Gastrocnemius medialis (tissue), 4 donors: ENCODE measurements around the gene RPS6KA2. TPM values are rescaled to one million over a fixed set of nuclear protein-coding genes. Genes with fewer than 3 reads are reported as not detected.

ENCODE experiments used
- ATAC-seq, 2 donors: fragments of 150-250 bp; one replicate each; pipeline ENCODE4 v1.9.1; 2016
- DNase-seq, 2 donors: peaks; one replicate each; pipeline ENCODE4 v3.0.0-alpha.2; 2019
- H3K27ac ChIP-seq, 4 donors: fragments of 200-600 bp; sonication (generic); 1 replicate in 1 of 4; 2 replicates in 3 of 4; pipeline ENCODE4 v1.5.1; 2016 to 2018; ENCODE audit warnings: mild to moderate bottlenecking in 2 of 4, moderate library complexity in 1 of 4
- H3K27me3 ChIP-seq, 3 donors: fragments of 200-600 bp; sonication (generic) in 2 of 3; 1 replicate in 1 of 3; 2 replicates in 2 of 3; pipeline versions ENCODE4 v1.5.1 to v1.6.0; 2016 to 2019; ENCODE audit warnings: mild to moderate bottlenecking in 1 of 3, moderate library complexity in 1 of 3
- H3K36me3 ChIP-seq, 2 donors: fragments of 200-600 bp; sonication (generic) in 1 of 2; one replicate each; pipeline ENCODE4 v1.5.1; 2017 to 2018
- H3K4me1 ChIP-seq, 2 donors: fragments of 200-600 bp; sonication (generic) in 1 of 2; one replicate each; pipeline ENCODE4 v1.5.1; 2016 to 2017; ENCODE audit warnings: mild to moderate bottlenecking in 2 of 2
- H3K4me3 ChIP-seq, 4 donors: fragments of 200-600 bp; sonication (generic) in 3 of 4; 1 replicate in 1 of 4; 2 replicates in 3 of 4; pipeline ENCODE4 v1.5.1; 2016 to 2019; ENCODE audit warnings: mild to moderate bottlenecking in 2 of 4
- H3K9me3 ChIP-seq, 3 donors: fragments of 200-600 bp; sonication (generic) in 2 of 3; 1 replicate in 1 of 3; 2 replicates in 2 of 3; pipeline ENCODE4 v1.5.1; 2016 to 2019
- CTCF ChIP-seq, 5 experiments: fragments of 450-650 bp in 3 of 5; fragments of 200-600 bp in 2 of 5; sonication (generic) in 2 of 5; IDR thresholded peaks in 4 of 5; conservative IDR thresholded peaks in 1 of 5; 1 replicate in 4 of 5; 2 replicates in 1 of 5; pipeline ENCODE4 v1.5.1; 2016 to 2019; ENCODE audit warnings: antibody characterized with exemption in 5 of 5, mild to moderate bottlenecking in 3 of 5, moderate library complexity in 3 of 5
- POLR2A ChIP-seq, 2 donors: fragments of 450-650 bp; IDR thresholded peaks; one replicate each; pipeline ENCODE4 v1.6.1; 2017; ENCODE audit warnings: antibody characterized with exemption in 2 of 2, mild to moderate bottlenecking in 2 of 2, moderate library complexity in 2 of 2
- in situ Hi-C, 4 donors: fragments of 200-750 bp; cut with MboI; loops; one replicate each; pipeline versions ENCODE4 v1.15.0 to v1.8.0; 2017; ENCODE audit warnings: low sequenced_read_pairs in 4 of 4
- intact Hi-C: fragments of 100-400 bp; cut with DNase I; formaldehyde crosslinking; loops from one replicate; pipeline ENCODE4 v1.15.1; 2023; ENCODE audit warnings: low total_unique reads
- total RNA-seq, 4 donors: library from RNA; depleted of rRNA; stranded (reverse); fragments of >200 nt; gene quantifications; one replicate each; pipeline versions ENCODE4 v1.1.0 to v1.2.3, GENCODE V29; 2016

The RPS6KA2 gene
- total RNA-seq, 4 donors from 2014 or later: 18.7 to 35.7 (median 27.4) TPM

GRCh38 chr6:166453651-166454050 is 173.4 kb downstream of the RPS6KA2 start:
- no peaks in the 10 kb centered on the region for H3K4me1 ChIP-seq
- no peak for ATAC-seq
- in situ Hi-C loops (no loop called here), intact Hi-C loops (loop anchor here (10.0 kb wide), 1 partner anchor 251 kb away; no protein-coding TSS in a partner anchor)
- no peaks in the 10 kb centered on the region for H3K27me3 ChIP-seq
- DNase-seq: no peak
- TF ChIP-seq CTCF (IDR thresholded peaks at IDR 0.05 in 4 of 5, conservative IDR thresholded peaks at IDR 0.05 in 1 of 5): no peak
- TF ChIP-seq POLR2A (IDR thresholded peaks at IDR 0.05): no peak
- H3K9me3 ChIP-seq: no peaks in the 10 kb centered on the region
- no peak overlapping the region for H3K27ac ChIP-seq
- peaks cover 0 to 25% of the 10 kb centered on the region in 2 donors for H3K36me3 ChIP-seq
- no peak overlapping the region for H3K4me3 ChIP-seq

GRCh38 chr6:166450167-166450873 is 176.7 kb downstream of the RPS6KA2 start:
- ATAC-seq: no peak

DNA sequence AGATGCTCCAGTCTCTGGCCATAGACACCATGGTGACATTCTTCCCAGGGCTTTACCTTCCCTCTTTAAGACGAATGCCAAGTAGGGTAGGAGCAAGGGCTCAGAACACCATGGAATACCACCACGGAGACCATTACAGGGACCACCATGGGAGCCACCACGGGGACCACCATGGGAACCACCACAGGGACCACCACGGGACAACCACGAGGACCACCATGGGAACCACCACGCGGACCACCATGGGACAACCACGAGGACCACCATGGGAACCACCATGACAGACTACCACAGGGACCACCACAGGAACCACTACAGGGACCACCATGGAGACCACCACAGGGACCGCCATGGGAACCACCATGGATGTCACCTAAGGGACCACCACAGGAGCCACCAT is 177.4 kb downstream of the RPS6KA2 start:
- H3K4me1 ChIP-seq: no peaks in the 10 kb centered on the region
- DNase-seq: no peak
- in situ Hi-C loops (no loop called here), intact Hi-C loops (loop anchor here (10.0 kb wide), 1 partner anchor 255 kb away; no protein-coding TSS in a partner anchor)
- H3K4me3 ChIP-seq: no peak overlapping the region
- H3K27ac ChIP-seq: no peak overlapping the region
- ATAC-seq: no peak
- H3K36me3 ChIP-seq: peaks cover 0 to 35% of the 10 kb centered on the region in 2 donors
- no peaks in the 10 kb centered on the region for H3K27me3 ChIP-seq
- no peaks in the 10 kb centered on the region for H3K9me3 ChIP-seq
- no peak for TF ChIP-seq CTCF (IDR thresholded peaks at IDR 0.05 in 4 of 5, conservative IDR thresholded peaks at IDR 0.05 in 1 of 5)
- no peak for TF ChIP-seq POLR2A (IDR thresholded peaks at IDR 0.05)

More at GRCh38 chr6:166450167-166450873, 176.7 kb downstream of the RPS6KA2 start:
- H3K27ac ChIP-seq: no peak overlapping the region
- peaks cover 0 to 35% of the 10 kb centered on the region in 2 donors for H3K36me3 ChIP-seq
- no peak for DNase-seq
- H3K4me1 ChIP-seq: no peaks in the 10 kb centered on the region
- H3K9me3 ChIP-seq: no peaks in the 10 kb centered on the region
- intact Hi-C loops (loop anchor here (10.0 kb wide), 1 partner anchor 254 kb away; no protein-coding TSS in a partner anchor), in situ Hi-C loops (no loop called here)
- TF ChIP-seq POLR2A (IDR thresholded peaks at IDR 0.05) (no peak), CTCF (IDR thresholded peaks at IDR 0.05 in 4 of 5, conservative IDR thresholded peaks at IDR 0.05 in 1 of 5) (no peak)
- no peak overlapping the region for H3K4me3 ChIP-seq
- H3K27me3 ChIP-seq: no peaks in the 10 kb centered on the region

DNA sequence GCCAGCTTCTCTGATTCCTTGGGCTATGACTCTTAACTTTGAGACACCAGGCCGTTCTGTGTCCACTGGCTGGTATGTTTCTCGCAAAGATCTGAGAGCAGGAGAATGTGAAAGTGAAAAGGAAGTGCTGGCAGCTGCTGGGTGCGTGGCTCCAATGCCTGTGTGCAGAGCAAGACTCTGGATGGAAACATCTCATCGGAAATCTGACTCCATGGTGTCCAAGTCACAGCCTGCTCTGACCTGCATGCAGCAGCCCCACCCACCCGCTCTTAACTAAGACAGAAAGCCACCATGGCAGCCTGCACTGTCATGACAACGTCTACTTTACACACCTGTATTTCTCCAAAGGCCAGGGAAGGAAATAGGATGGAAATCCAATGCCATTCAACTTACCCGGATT is 178.0 kb downstream of the RPS6KA2 start:
- Histone ChIP-seq H3K27me3 (no peaks in the 10 kb centered on the region), H3K4me1 (no peaks in the 10 kb centered on the region), H3K36me3 (peaks cover 0 to 32% of the 10 kb centered on the region in 2 donors), H3K27ac (no peak overlapping the region), H3K9me3 (no peaks in the 10 kb centered on the region), H3K4me3 (no peak overlapping the region)
- in situ Hi-C loops: no loop called here
- no peak for TF ChIP-seq POLR2A (IDR thresholded peaks at IDR 0.05)
- no peak for TF ChIP-seq CTCF (IDR thresholded peaks at IDR 0.05 in 4 of 5, conservative IDR thresholded peaks at IDR 0.05 in 1 of 5)
- ATAC-seq: no peak
- DNase-seq: no peak
- intact Hi-C loops: no loop called here
